22Rv1 (cell line): ENCODE measurements around the gene LAMP1.

Source experiments
- ZFX ChIP-seq: fragments of 450-650 bp; IDR thresholded peaks from 2 replicates; pipeline ENCODE4 v1.6.1; 2017; ENCODE audit warnings: antibody characterized with exemption, borderline replicate concordance
- TF ChIP-seq, protein P1 (sequence below): fragments of 450-650 bp; IDR thresholded peaks from 2 replicates; pipeline ENCODE4 v1.5.1; 2017; ENCODE audit warnings: mild to moderate bottlenecking

DNA sequence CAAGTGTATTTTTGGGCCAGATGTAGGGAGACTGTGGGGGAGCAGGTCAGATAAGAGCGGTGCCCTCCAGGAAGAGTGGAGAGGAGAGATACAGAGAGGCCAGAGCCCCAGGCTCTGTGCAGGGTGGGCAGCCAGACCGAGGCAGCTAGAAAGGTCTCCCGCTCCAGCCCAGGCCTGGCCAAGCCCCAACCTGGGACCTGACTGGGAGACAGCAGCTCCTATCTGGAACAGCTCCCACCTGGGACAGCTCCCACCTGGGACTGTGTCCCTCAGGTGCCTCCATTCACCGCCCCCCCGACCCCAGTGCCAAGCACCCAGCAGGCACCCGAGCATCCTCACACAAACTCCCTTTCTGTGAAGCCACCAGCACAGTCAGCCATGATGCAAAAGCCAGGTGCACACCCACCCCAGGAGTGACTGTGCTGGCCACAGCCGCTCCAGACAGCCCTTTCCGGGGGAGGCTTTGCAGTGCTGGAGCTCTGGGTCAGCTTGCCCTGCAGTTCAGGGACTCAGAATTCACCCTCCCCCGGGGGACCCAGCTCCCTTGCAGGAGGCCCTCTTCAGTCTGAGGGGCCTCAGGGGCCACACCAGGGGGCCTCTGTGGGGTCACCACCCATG is 69.0 kb downstream of the LAMP1 start:
- no peak for TF ChIP-seq ZFX
- TF ChIP-seq, protein P1, sequence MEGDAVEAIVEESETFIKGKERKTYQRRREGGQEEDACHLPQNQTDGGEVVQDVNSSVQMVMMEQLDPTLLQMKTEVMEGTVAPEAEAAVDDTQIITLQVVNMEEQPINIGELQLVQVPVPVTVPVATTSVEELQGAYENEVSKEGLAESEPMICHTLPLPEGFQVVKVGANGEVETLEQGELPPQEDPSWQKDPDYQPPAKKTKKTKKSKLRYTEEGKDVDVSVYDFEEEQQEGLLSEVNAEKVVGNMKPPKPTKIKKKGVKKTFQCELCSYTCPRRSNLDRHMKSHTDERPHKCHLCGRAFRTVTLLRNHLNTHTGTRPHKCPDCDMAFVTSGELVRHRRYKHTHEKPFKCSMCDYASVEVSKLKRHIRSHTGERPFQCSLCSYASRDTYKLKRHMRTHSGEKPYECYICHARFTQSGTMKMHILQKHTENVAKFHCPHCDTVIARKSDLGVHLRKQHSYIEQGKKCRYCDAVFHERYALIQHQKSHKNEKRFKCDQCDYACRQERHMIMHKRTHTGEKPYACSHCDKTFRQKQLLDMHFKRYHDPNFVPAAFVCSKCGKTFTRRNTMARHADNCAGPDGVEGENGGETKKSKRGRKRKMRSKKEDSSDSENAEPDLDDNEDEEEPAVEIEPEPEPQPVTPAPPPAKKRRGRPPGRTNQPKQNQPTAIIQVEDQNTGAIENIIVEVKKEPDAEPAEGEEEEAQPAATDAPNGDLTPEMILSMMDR, result no peak
